GM19463 (cell line): Measurements from ENCODE around the gene EYS.
"Not testable (repeated sequence)": the region's sequence is repeated elsewhere in the genome, so short reads cannot be mapped to it uniquely, and the experiment has no call there.

ENCODE experiments used
- ATAC-seq: cut with Tn5 transposase; IDR thresholded peaks from one replicate; pipeline ENCODE4 v1.9.1; 2021; ENCODE audit warnings: mild to moderate bottlenecking, moderate library complexity; ENCODE audit not compliant: unreplicated experiment

The EYS gene

DNA sequence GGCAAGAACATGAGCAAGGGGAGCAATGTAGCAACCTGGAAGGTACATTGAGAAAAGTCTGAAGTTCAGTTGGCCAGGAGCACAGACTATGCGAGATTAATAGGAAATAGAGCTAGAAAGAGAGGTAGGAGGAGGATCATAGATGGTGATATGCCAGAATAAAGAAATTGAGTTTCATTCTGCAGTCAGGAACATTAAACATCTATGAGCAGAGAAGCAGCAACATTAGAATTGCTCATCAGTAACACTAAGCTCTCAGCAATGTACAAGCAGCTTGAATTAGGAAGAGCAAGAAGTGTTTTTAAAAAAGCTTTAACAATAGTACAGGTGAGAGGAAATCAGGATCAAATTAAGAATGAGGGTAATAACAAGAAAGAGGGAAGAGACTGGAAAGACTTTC is 1603.5 kb downstream of the EYS start:
- ATAC-seq = no peak

DNA sequence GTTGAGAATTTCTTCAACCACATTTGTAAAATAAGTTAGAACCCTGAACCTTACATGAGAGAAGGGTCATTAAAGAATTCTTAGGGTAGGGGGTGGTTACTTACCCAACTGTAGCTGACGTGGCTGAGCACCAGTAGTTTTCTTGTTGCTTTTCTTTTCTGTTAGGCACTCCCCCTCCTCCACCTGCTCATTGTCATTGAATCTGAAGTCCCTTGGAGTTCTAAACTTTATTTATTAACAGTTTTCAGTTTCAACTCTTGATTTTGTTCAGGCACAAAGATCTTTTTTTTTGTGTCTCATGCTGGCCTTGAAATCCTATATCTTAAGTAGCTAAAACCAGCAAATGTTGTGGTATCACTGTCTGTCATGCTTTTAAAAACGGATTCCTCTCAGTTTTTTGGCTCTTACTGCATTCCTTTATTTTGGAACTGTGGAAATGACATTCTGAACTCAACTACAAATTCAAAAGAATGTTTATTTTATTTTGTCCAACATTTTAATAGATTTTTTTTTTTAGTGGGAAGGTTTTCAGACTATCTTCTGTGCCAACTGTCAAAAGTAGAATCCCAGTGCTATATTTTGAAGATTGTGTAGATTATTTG is 1606.2 kb downstream of the EYS start:
- ATAC-seq = peak; percentile 74

DNA sequence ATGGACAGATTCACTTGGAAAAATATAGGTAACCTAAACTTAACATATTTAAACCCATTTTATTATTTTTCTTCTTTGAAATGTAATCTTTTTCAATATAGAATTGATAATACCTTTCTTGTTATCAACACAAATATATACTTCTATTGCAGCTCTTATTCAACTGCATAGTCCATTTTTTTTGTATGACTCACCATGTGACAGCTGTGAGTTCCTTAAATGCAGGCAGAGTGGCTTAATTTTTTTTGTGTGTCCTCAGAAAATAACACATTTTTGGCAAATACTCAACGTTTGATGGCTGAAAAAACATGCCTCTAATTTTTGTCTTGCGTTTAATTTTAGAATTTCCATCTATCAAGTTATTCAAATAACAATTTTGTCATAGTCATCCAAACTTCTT is 1616.7 kb downstream of the EYS start:
- no peak for ATAC-seq

DNA sequence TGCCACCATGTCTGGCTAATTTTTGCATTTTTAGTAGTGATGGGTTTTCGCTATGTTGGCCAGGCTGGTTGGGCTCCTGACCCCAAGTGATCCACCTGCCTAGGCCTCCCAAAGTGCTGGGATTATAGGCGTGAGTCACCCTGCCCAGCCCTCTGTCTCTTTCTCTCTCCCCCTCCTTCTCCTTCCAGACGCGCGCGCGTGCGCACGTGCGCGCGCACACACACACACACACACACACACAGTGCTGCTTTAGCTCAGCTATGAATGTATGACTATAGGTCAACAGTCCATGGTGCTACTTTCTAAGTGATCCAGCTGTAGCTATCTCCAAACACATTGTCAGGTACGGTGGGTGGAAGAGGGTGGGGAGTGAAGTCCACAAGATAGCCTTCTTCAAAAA is 1621.9 kb downstream of the EYS start:
- no peak for ATAC-seq

DNA sequence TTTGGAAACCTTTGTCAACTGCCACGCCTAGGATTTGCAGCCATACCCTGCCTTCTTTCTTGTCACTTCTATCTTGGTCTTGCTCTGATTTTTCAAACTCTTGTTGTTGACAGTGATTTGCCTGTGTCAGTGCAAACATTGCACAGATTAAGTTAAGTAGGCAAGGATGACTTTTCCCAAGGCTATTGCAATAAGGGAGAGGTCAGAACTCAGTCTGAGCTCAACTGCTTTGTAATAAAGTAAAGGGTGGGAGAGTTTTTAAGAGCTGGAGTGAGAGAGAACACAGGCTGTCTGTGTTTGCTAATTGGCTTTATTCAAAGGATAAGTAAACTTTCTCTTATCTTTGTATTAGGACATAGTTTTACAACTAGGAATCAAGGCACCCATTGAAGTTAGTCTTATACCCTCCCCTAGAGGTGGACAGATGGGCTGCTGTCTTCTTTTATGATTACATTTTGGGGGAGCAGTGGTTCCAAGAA is 1622.8 kb downstream of the EYS start:
- ATAC-seq = no peak

DNA sequence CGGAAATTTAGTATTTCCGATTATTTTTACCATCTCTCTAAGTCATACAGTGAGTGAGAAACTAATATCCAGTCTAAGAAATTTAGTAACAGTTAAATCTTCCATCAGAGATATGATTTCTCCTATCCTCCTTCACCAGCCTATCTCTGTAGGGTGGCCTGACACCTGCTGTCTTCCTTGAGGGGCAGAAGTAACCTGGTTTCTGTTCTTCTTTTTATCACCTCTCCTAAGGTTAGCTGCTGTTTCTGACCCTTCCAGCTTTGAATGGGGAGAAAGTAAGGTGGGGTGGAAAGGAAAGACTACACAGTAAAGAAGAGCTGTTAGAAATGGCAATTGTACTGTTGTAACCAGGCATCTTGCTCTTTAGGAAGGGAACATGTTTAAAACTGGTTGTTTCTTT is 1623.8 kb downstream of the EYS start:
- peak; percentile 73 for ATAC-seq

DNA sequence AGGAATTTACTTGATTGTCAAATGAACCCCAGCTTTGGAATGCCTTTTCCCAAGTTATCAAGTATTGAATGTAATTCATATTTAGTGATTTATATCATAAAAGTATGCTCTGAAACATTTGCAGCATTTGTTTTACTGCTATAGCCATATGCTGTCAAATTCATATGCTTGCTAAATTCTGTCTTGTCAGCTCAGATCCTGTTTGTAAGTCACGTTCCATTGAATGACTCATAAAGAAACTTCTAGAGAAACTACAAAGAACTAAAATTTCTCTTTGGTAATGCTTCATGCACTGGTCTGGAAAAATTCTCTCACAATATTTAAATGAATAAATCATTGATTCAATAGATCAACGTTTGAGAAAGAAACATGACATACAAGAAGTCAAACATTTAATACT is 1625.6 kb downstream of the EYS start:
- peak; percentile 46 for ATAC-seq

DNA sequence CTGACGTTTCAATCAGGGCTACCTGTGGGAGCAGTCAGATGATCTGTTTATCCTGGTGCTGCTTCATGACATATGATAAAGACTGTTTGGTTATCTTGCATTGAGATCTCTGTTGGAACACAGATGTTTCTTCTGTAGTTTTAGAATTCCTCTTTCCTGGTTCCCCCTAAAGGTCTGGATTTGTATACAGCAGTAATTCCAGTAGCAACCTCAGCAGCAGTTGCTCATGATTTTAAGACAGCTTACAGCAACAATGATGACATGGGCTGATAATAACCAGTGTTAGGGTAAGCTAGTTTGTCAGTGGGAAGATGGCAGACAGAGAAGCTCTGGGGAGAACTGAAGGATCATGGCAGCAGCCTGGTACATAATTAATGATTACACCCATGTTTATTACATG is 1632.0 kb downstream of the EYS start:
- ATAC-seq = no peak

DNA sequence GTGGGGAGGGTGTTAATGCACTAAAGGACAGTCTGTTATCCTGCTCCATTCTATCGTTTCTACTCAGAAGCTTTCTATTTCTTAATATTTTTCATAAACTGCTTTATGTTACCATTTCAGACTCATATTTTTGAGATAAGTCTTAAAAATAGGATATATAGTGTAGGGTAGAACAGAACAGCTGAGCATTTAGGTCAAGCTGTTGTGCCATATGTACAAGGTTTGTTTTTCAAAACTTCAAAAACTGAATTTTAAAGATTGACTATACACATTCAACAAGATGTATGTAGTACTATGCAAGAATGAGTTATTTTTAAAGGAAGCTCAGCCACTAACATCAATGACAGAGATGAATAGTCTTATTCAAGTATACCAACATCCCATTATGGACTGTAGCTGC is 1634.3 kb downstream of the EYS start:
- no peak for ATAC-seq

DNA sequence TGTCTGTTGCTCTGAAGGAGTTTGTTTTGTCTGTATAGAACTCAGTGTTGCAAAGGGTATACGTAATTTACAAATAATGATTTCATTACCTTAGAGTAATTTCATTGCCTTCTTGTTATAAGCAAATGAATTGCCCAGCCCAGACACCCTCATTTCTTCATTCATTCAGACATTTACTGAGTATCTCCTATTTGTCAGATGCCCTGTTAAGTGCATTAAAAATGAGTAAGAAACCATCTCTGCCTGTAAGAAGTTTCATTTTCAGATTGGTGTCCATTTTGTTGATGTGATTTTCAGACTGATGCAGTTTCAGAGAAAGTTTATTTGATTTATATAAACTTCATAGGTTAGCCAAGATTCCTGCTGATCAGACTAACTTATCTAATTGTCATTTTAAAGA is 1642.1 kb downstream of the EYS start:
- no peak for ATAC-seq

DNA sequence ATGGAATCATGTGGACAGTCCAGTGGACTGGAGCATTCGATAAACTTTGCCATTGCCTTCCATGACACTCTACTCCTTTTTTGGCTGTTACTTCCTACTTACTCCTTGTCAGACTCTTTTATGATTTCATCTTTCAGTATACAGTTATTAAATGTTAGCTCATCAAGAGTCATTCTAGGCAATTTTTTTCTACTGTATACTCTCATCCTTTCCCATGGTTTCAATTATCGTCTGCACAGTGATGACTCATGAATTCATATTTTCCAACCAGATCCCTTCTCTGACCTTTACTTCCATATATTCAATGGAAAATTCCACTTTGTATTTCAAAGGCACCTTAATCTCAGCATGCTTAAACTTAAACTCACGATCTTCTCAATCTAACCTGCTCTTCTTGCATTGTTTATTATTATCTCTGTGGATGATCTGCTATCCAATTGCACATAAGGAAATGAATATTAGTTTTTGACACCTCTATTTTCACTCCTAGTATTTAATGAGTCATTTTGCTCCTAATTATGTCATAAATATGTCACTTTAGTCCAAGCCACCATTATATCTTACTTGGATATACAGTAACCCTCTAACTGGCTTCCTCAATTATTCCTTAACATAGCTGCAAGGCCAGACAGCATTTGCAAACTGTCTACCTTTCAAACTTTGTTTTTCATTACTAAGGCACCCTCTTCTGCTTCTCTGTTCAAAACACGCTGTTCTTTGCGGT is 1643.9 kb downstream of the EYS start:
- ATAC-seq = no peak

DNA sequence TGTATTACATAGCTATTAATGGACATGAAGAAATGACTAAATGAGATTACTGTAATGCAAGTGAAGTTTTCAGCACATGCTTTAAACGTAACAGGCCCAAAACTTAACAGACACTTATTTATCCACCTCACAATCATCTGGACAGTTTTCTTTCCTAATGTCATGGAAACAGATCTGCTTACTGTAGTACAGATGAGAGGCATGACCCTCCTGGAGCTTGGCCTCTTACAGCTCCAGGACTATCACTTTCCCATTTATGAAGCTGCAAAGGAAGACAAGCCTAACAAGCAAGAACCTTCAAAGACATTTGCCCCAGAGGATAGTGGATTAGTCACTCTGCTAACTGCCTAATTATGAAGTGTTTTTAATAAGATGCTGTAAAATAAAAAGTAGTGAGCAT is 1652.2 kb downstream of the EYS start:
- ATAC-seq = no peak

DNA sequence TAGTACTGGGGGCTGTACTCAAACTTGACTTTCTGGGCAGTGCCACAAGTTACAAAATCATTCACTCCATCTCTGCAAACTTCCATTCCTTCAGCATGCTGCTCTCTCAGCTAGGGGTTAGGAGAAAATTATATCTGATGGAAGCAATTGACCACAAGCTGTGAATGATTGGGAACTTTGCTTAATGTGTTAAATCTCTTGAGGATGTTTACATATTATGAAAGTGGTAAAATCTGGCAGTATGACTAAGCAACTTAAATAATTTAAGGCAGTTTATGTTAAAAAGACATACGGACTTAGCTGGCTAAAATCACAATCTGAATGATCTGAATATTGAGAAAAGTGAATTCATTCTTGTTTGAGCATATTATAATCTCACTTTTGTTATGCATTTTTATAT is 1656.4 kb downstream of the EYS start:
- no peak for ATAC-seq

DNA sequence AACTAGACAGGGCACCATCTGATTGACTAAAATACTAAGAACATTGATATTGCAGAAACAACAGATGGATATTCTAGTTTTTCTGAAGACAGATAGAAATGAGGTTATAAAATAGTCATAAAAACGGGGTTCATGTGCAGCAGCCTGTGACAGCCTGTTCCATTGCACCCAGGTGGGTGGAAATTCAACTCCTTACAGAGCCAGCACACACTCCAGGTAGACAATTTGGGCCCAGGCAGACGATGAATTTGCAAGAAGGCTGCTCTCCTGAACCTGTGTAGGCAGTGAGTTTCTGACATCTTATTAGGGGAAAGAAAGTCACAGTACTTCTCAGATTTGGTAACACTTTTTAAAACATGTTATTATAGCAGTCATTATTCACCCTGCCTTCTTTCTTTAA is 1657.3 kb downstream of the EYS start:
- ATAC-seq = no peak

DNA sequence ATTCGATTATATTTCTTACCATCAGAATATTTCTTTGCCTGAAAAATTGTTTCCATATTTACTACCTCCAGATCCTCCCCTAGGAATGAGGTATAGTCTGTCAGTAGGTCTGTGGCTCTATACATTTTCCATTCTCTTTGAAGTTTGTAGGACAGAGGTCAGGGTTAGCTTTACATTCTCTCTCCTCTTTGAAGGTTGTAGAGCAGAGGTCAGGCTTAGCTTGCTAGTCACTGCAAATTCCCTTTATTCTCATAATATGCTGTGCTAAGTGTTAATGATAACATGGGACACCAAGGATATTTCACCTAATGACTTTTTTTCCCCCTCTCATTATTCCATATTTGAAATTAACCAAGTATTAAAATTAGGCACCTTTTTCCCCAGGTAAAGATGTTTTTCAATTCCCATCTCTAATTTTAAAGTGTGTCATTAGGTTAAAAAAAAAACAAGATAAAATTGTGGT is 1660.2 kb downstream of the EYS start:
- no peak for ATAC-seq

DNA sequence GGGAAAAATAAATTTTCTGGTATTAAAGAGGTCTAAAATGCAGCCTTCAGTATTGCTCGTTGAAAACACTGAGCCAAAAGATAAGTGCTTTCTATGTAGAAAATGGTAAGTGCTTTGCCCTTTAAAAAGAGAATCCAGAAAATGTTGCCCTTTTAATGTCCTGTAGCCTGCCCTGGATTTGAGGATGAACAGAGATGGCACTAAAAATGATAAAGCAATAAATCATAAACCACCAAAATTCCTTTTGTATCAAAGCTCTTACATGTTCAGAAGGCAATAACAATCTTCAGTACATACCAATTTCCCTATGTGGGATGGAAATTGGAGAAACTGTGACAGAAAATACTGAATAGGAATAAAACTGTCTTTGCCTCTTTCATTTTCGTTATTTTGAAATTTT is 1665.7 kb downstream of the EYS start:
- no peak for ATAC-seq

DNA sequence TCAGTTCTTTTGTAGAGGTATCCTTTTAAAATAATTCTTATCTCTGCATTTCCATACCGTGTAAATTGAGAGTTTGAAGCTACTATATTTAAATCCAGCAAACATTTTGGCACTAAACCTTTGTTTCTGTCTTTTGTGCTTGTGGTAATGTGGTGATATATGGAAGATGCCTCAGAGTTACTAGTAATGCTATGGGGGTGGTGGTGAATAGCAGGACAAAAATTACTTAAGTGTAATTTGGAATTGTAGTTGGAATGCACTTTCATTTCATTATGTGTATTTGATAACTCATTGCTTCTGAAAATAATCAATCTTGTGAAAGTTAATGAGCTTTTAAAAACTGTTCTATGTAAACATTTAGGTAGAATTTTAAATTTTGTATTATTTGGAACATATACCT is 1666.9 kb downstream of the EYS start:
- no peak for ATAC-seq

DNA sequence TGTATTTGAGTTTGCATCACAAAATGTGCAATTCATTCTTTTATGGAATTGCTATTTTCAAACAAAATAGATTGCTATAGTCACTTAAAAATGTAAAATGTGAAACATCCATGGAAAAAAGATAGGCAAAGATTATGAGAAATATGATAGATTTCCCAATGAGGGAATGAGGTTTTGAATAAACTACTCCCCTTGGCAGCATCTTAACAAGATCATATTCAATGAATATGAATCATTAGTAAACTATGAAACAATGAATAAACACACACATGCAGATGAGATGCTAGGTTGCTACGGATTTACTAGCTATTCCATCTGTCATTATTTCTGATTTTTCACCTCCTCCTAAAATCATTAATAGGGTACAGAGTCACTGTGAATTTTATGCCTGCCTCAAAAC is 1669.6 kb downstream of the EYS start:
- no peak for ATAC-seq

DNA sequence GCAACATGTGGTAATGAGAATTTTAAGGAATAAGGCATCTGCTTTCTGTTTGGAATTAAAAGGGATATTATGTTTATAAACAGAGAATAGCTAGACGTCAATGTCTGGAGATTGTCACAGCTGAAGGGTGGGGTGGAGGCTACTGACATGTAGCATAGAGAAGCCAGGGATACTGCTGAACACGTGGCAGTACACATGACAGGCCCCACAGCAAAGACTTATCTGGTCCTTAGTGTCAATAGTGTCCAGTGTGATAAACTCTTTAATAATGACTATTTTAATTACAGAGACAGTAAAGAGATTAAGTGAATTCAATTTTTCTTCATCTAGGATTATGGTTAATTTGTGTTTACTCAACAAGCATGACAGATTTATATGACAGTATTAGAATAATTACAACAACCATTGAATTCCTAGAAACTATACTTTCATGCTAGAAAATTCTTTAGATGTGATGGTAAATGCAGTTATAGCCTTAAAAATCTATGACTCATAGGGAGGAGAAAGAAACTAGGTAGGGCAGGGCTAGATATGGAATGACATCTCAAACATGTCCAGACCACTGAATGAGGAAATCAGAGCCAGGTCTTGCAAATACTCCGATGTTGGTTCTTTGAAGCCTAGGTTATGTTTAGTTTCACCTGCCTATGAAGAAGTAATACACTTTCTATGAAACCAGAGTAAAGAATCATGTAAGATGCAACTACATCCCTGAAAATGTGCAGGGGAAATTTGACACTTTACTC is 1671.9 kb downstream of the EYS start:
- ATAC-seq = no peak

DNA sequence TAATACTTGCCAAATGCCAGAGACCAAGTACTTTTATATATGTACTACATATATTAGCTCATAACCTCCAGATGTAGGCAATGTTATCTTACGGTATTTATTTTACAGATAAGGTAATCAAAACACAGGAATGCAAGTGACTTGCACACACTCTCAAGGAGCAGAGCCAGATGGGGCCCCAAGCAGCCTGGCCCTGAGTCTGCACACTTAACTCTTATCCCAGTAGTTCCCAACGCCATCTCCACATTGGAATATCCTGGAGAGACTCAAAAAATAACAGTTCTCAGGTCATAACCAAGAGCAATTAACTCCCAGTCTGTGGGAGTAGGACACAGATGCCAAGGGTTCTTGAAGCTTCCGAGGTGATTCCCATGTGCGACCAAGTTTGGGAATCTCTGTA is 1672.7 kb downstream of the EYS start:
- ATAC-seq = no peak

DNA sequence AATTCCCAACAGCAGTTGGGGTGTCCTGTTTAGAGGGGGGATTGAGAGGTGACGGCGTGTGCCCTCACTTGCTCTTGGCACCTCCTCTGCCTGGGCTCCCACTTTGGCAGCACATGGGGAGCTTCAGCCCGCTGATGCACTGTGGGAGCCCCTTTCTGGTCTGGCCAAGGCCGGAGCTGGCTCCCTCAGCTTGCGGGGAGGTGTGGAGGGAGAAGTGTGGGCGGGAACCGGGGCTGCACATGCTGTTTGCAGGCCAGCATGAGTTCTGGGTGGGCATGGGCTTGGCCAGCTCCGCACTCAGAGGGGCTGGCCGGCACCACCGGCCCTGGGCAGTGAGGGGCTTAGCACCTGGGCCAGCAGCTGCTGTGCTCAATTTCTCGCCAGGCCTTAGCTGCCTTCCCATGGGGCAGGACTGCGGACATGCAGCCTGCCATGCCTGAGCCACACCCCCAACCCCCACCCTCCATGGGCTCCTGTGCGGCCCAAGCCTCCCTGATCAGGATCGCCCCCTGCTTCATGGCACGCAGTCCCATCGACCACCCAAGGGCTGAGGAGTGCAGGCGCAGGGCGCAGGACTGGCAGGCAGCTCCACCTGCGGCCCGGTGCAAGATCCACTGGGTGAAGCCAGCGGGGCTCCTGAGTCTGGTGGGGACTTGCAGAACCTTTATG is 1675.9 kb downstream of the EYS start:
- ATAC-seq = not testable (repeated sequence)
